ENCODE measurements around the gene LRRC55.

LRRC55 gene

DNA sequence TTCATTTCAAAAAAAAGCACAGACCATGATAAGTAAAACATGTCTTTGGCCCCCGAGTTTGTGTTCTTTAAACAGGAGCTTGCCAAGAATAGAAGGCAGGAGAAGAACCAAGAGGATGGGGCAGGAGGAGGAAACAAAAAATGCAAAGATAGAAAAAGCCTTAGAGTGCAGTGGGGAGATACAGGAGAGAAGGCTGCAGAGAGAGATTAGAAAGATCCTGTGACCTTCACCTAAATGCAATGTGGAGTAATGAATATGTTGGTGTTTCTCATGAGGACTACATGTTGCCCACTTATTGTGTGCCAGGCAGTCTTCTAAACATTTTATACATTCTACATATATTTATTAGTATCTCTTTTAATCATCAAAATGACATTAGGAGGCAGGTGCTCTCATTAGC, 57.6 kb downstream of the LRRC55 start:
- DNase-seq: no peak

DNA sequence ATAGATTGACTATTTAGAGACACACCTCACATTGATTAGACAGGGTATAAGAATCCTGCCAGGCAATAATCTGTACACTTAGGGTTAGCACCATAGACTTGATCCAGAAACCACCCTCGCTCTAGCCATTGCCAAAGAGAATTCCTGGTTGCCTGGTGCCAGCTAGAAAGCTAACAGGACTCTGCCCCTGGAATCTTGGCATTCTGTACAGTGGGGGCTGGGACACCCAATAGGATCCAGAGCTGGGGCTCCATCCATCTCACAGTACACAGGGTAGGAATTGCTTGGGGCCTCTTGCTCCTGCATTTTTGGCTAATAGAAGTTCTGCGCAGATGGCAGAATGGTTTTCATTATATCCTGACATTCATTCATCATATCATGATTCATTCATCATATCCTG, 58.3 kb downstream of the LRRC55 start:
- DNase-seq: no peak

DNA sequence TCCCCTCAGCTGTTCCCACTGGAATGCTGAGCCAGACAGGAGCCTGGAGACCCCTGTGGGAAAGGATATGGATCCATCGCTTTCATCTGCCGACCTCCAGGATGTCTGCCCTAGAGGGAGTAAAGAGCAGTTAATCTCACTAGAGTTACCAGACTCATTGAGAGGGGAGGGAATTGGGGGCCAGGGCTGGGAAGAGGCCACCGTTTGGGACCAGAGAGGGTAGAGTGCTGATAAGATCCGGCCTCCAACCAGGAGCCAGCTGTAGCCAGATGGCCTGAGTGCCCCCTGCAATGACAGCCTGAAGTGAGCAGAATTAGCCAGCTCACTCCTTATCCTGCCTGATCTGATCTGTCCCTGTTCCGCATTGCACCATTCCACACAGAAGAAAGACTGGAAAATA, 59.0 kb downstream of the LRRC55 start:
- DNase-seq: no peak

All from NCI-H345 (cell line).